AG10803 (cell line): ENCODE measurements around the gene LYPD6.

Experiments
- DNase-seq: peaks from one replicate; pipeline ENCODE4 v3.0.0; 2010; ENCODE audit warnings: low read depth
- H3K4me3 ChIP-seq: 2 replicates; pipeline ENCODE4 v1.5.1; 2011; ENCODE audit warnings: mild to moderate bottlenecking, low read length, control low read depth
- CTCF ChIP-seq: conservative IDR thresholded peaks from 2 replicates; pipeline ENCODE4 v1.5.1; 2011; ENCODE audit warnings: mild to moderate bottlenecking, low read length, control low read depth, inconsistent platforms

The LYPD6 gene

DNA sequence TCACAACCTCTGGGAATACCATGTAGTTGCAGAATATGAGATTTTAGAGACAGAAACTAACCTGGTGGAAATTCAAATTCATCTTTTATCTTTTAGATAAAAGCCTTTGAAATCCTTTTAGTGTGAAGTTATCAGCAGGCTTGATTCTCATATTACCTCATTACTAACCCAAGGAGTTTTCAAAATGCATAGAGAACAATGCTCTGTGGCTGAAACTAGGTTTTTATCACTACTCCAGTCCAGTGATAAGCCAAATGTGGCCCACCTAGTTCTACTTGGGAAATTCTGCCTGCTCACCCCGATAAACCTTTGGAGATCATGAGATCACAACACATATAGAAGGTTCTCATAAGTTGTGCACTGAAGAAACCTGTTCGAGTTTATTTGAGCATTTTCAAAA lies 135.5 kb downstream of the LYPD6 start:
- TF ChIP-seq CTCF: no peak
- H3K4me3 ChIP-seq: no peak overlapping the region
- no peak for DNase-seq

DNA sequence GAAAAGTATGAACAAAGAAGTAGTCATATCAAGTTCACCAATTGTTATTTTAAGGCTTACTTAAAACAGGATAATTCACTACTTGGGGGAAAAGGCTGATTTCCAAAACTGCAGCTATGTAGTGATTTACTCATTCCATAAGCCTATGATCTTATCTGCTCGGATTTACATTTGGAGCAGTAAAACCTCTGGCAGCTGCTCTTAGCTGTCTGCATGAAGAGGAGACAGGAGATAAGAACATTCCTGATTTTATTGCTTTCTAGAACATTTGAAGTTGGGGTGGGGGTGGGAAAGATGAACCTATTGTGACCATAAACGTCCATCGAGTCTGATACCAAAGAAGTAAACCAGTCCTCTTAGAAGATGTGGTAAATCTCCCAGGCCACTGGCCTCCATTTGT lies 136.2 kb downstream of the LYPD6 start:
- no peak overlapping the region for H3K4me3 ChIP-seq
- no peak for TF ChIP-seq CTCF
- DNase-seq: no peak

- peak; percentile 41 for DNase-seq
- no peak for TF ChIP-seq CTCF
- no peak overlapping the region for H3K4me3 ChIP-seq
These were observed 137.0 kb downstream of the LYPD6 start for GRCh38 chr2:149467436-149467835.

DNA sequence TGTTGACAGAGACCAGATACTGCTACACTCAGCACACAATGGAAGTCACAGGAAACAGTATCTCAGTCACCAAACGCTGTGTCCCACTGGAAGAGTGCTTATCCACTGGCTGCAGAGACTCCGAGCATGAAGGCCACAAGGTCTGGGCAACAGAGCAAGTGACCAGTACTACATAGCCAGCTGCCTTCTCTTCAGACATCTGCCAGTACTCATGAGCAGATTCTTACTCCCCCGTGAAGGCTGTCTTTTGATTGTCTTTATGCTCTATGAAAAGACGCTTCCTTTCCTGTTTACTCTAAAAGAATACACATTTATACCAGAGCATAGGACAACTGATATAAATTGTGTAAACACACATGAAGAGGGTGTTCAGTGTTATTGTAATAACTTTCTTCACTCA lies 138.2 kb downstream of the LYPD6 start:
- no peak for TF ChIP-seq CTCF
- H3K4me3 ChIP-seq: no peak overlapping the region
- no peak for DNase-seq

DNA sequence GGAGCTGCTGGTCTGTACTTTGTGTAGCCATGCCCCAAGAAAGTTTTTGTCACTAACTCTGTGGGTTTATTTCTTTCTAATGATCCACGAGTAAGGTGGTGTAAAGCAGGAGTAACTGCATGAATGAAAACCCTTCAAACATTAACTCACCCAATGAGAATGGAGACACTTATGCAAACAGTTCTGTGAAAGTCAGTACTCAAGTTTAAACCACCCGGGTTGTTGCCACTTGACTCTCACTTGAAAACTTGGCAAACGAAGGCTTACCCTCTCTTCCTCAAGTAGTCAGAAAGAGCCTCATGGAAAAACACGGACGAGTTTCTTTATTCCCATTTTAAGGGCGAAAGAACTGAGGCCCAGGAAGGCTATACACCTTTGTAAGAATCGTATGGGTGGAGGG lies 139.7 kb downstream of the LYPD6 start:
- TF ChIP-seq CTCF: no peak
- no peak overlapping the region for H3K4me3 ChIP-seq
- no peak for DNase-seq

GRCh38 chr2:149472413-149472812 lies 142.0 kb downstream of the LYPD6 start:
- TF ChIP-seq CTCF: no peak
- no peak for DNase-seq
- H3K4me3 ChIP-seq: no peak overlapping the region

- TF ChIP-seq CTCF: no peak
- DNase-seq: no peak
- no peak overlapping the region for H3K4me3 ChIP-seq
These were observed 142.7 kb downstream of the LYPD6 start for GRCh38 chr2:149473068-149473467.
